ENCODE data around the gene SCLY. TPM values are rescaled to one million over a fixed set of nuclear protein-coding genes. Genes with fewer than 3 reads are reported as not detected.
A peak's percentile ranks its signal among the peaks of the same experiment; 100 is the strongest.

The SCLY gene
- polyA plus RNA-seq, 2 donors: 6.3 to 6.6 TPM

DNA sequence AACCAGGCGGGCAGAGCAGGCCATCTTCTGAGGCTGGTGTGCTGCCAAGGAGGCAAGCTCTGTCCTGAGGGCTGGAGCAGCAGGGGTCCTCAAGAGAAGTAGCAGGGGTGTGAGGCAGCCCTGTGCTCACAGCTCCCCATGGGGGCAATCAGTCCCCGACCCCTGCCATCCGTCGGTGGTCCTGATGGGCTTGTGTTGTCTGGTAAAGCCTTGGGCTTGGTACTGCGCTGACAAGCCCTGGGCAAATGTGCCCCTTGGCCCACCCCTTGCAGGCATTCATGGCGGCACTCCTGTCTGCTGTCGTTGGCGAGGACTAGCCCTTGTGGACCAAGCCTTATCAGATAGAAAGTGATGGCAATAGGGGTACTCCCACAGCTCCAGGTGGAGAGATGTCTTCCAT lies 22.6 kb upstream of the SCLY start:
- H3K9me3 ChIP-seq (ENCODE audit: control insufficient read depth in 2 of 2, insufficient read depth in 1 of 2, low read depth in 1 of 2, low read length in 1 of 2): no peaks in the 10 kb centered on the region
- no peak overlapping the region for H3K27ac ChIP-seq (ENCODE audit: low read depth in 2 of 2, low read length in 1 of 2)
- 96% methylated on average over 8 of the region's 8 CpGs for whole genome bisulfite sequencing, 2 donors
- no peaks in the 10 kb centered on the region for H3K27me3 ChIP-seq (ENCODE audit: control insufficient read depth in 1 of 2, insufficient read depth in 2 of 2, low read length in 2 of 2)
- no peak overlapping the region for H3K4me3 ChIP-seq (ENCODE audit: low read depth in 1 of 2, low read length in 2 of 2)
- peaks cover 7 to 26% of the 10 kb centered on the region in 2 donors for H3K36me3 ChIP-seq (ENCODE audit: control insufficient read depth in 2 of 2, insufficient read depth in 2 of 2, low read length in 1 of 2)
- peaks cover 0 to 10% of the 10 kb centered on the region in 2 donors for H3K4me1 ChIP-seq (ENCODE audit: control insufficient read depth in 2 of 2, insufficient read depth in 2 of 2, low read length in 1 of 2)

DNA sequence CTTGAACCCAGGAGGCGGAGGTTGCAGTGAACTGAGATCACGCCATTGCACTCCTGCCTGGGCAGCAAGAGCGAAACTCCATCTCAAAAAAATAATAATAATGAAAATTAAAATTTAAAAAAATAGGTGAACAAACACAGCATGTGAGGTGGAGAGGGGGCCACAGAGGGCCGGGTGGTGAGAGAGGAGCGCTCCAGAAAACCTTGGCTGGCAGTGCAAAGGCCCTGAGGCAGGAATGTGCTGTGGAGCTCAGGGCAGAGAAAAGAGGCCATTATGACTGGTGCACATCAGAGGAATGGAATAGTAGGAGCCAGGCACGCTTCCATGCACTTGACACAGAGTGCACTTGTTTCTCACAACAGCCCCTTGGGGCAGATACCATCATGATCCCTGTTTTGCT lies 21.6 kb upstream of the SCLY start:
- Histone ChIP-seq H3K4me1 (ENCODE audit: control insufficient read depth in 2 of 2, insufficient read depth in 2 of 2, low read length in 1 of 2) (peaks cover 0 to 6% of the 10 kb centered on the region in 2 donors), H3K27ac (ENCODE audit: low read depth in 2 of 2, low read length in 1 of 2) (no peak overlapping the region), H3K9me3 (ENCODE audit: control insufficient read depth in 2 of 2, insufficient read depth in 1 of 2, low read depth in 1 of 2, low read length in 1 of 2) (no peaks in the 10 kb centered on the region), H3K36me3 (ENCODE audit: control insufficient read depth in 2 of 2, insufficient read depth in 2 of 2, low read length in 1 of 2) (peaks cover 7 to 26% of the 10 kb centered on the region in 2 donors), H3K4me3 (ENCODE audit: low read depth in 1 of 2, low read length in 2 of 2) (no peak overlapping the region), H3K27me3 (ENCODE audit: control insufficient read depth in 1 of 2, insufficient read depth in 2 of 2, low read length in 2 of 2) (no peaks in the 10 kb centered on the region)
- 85 to 90% methylated on average over 6 of the region's 6 CpGs for WGBS, 2 donors

DNA sequence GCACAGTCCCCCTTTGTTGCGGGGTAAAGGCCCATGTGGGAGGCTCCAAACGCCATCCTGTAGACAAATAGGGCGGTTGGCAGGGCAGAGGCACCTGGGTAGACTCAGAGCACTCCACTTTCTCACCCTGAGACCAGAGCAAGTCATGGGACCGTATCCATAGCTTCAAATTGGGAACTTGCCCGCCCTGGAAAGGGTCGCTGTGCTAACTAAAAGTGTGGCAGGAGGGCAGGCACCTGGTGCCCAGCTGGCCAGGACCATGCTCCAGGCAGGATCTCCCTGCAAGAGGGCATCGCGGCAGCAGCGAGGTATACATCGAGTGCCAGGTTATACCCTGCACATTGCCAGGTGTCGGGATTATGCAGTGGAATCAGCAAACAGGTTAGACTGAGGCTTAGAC lies 20.8 kb upstream of the SCLY start:
- Histone ChIP-seq H3K9me3 (ENCODE audit: control insufficient read depth in 2 of 2, insufficient read depth in 1 of 2, low read depth in 1 of 2, low read length in 1 of 2) (no peaks in the 10 kb centered on the region), H3K4me3 (ENCODE audit: low read depth in 1 of 2, low read length in 2 of 2) (no peak overlapping the region), H3K27me3 (ENCODE audit: control insufficient read depth in 1 of 2, insufficient read depth in 2 of 2, low read length in 2 of 2) (no peaks in the 10 kb centered on the region), H3K27ac (ENCODE audit: low read depth in 2 of 2, low read length in 1 of 2) (no peak overlapping the region), H3K36me3 (ENCODE audit: control insufficient read depth in 2 of 2, insufficient read depth in 2 of 2, low read length in 1 of 2) (peaks cover 7 to 26% of the 10 kb centered on the region in 2 donors), H3K4me1 (ENCODE audit: control insufficient read depth in 2 of 2, insufficient read depth in 2 of 2, low read length in 1 of 2) (peaks cover 0 to 6% of the 10 kb centered on the region in 2 donors)
- WGBS, 2 donors: 94 to 95% methylated on average over 11 of the region's 11 CpGs

DNA sequence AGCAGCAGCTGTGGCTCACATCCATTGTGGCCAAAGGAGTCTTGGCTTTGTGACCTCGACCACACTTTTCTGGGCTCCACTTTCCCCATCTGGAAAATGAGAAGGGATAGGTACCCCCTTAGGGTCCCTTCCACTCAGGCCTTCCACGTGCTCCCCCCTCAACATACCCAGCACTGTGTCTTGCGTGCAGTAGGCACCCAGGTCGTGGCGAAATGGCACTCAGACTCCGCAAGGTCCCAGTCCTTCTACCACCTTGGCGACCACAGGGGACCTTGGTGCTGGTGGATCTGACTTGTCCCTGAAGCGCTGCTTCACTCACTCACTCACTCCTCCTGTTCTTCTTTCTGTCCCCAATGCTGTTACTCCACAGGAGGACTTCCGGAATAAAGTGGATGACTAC lies 19.9 kb upstream of the SCLY start:
- WGBS, 2 donors: 88 to 93% methylated on average over 9 of the region's 9 CpGs
- Histone ChIP-seq H3K9me3 (ENCODE audit: control insufficient read depth in 2 of 2, insufficient read depth in 1 of 2, low read depth in 1 of 2, low read length in 1 of 2) (no peaks in the 10 kb centered on the region), H3K4me3 (ENCODE audit: low read depth in 1 of 2, low read length in 2 of 2) (no peak overlapping the region), H3K27me3 (ENCODE audit: control insufficient read depth in 1 of 2, insufficient read depth in 2 of 2, low read length in 2 of 2) (no peaks in the 10 kb centered on the region), H3K4me1 (ENCODE audit: control insufficient read depth in 2 of 2, insufficient read depth in 2 of 2, low read length in 1 of 2) (peaks cover 0 to 6% of the 10 kb centered on the region in 2 donors), H3K27ac (ENCODE audit: low read depth in 2 of 2, low read length in 1 of 2) (no peak overlapping the region), H3K36me3 (ENCODE audit: control insufficient read depth in 2 of 2, insufficient read depth in 2 of 2, low read length in 1 of 2) (peaks cover 7 to 23% of the 10 kb centered on the region in 2 donors)

DNA sequence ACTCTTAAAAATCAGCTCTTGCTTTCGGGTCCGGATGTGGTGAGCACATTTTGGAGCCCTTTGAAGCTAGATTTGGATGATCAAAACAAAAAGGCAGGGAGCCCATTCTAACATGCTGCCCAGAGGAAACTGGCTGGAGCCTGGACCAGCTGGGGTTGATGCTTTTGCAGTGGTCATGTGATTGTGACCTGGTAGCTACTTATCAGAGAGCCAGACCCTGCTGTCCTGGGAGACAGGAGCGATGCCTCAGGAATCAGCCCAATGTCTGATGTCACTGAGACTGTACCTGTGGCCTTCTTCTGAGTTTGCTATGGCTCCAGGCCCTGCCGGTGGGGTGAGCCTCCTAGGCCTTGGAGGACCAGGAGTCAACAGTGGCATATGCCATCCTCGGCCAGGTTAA lies 18.7 kb upstream of the SCLY start:
- H3K9me3 ChIP-seq (ENCODE audit: control insufficient read depth in 2 of 2, insufficient read depth in 1 of 2, low read depth in 1 of 2, low read length in 1 of 2): no peaks in the 10 kb centered on the region

DNA sequence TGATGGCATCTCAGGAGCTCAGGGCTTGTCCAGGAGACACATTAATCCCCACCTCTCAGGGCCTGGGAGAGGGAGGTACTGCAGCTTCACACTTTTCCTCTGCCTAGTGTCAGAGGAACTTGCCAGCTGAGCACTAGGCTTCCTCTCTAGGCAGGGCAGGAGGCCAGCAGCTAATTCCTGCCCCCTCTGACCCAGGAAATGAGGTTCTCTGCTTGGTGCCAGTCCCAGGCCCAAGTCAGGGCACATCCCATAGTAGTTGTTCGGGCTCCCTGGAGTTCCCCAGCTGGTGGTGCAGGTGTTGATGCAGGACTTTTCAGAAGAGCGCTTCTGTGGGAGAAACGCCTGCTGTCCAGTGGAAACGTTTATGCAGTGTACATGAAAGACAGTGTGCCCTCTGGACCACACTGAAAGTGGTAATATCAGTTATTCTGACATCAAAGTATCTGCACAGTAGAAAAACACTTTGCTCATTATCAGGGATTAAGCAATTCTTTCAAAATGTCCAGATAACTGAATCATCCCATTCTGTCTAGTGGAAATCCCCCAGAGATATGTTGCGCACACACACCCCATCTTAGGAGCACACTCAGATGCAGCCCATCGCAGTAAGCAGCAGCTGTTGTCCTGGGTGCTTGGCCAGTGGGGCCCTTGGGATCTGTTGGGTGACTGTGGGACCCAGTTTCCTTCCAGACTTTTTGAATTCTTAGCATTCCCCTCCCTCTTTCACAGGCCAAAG lies 17.8 kb upstream of the SCLY start:
- 54 to 59% methylated on average over 6 of the region's 6 CpGs for WGBS, 2 donors
- peak overlapping the region in 1 of 2 donors; percentile 47 for H3K27ac ChIP-seq (ENCODE audit: low read depth in 2 of 2, low read length in 1 of 2)
- peaks cover 7 to 23% of the 10 kb centered on the region in 2 donors for H3K36me3 ChIP-seq (ENCODE audit: control insufficient read depth in 2 of 2, insufficient read depth in 2 of 2, low read length in 1 of 2)
- H3K4me1 ChIP-seq (ENCODE audit: control insufficient read depth in 2 of 2, insufficient read depth in 2 of 2, low read length in 1 of 2): peaks cover 0 to 6% of the 10 kb centered on the region in 2 donors
- no peaks in the 10 kb centered on the region for H3K9me3 ChIP-seq (ENCODE audit: control insufficient read depth in 2 of 2, insufficient read depth in 1 of 2, low read depth in 1 of 2, low read length in 1 of 2)
- no peaks in the 10 kb centered on the region for H3K27me3 ChIP-seq (ENCODE audit: control insufficient read depth in 1 of 2, insufficient read depth in 2 of 2, low read length in 2 of 2)
- no peak overlapping the region for H3K4me3 ChIP-seq (ENCODE audit: low read depth in 1 of 2, low read length in 2 of 2)

More for the DNA sequence above, 18.7 kb upstream of the SCLY start:
- Histone ChIP-seq H3K27me3 (ENCODE audit: control insufficient read depth in 1 of 2, insufficient read depth in 2 of 2, low read length in 2 of 2) (no peaks in the 10 kb centered on the region), H3K27ac (ENCODE audit: low read depth in 2 of 2, low read length in 1 of 2) (no peak overlapping the region), H3K4me3 (ENCODE audit: low read depth in 1 of 2, low read length in 2 of 2) (no peak overlapping the region), H3K4me1 (ENCODE audit: control insufficient read depth in 2 of 2, insufficient read depth in 2 of 2, low read length in 1 of 2) (peaks cover 0 to 6% of the 10 kb centered on the region in 2 donors), H3K36me3 (ENCODE audit: control insufficient read depth in 2 of 2, insufficient read depth in 2 of 2, low read length in 1 of 2) (peaks cover 7 to 26% of the 10 kb centered on the region in 2 donors)
- whole genome bisulfite sequencing, 2 donors: 87 to 88% methylated on average over 5 of the region's 5 CpGs

DNA sequence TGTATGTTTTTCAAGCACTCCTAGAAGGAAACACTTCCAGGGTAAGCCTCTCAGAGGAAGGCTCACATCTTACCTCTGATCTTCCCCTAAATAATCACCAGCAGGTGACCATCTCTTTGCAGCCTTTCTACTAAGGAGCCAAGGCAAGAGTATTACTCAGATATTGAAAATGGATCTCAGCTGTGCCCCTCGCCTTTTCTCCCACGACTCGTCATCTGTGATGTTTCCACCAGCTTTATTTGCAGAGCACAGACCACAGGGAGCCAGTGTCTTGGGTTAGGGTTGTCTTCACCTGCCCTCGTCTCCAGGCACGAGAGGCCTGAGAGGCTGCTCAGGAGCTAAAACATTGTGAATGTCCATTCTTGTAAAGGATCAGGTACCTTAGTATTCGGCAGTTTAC lies 16.9 kb upstream of the SCLY start:
- no peak overlapping the region for H3K27ac ChIP-seq (ENCODE audit: low read depth in 2 of 2, low read length in 1 of 2)
- H3K36me3 ChIP-seq (ENCODE audit: control insufficient read depth in 2 of 2, insufficient read depth in 2 of 2, low read length in 1 of 2): peaks cover 7 to 16% of the 10 kb centered on the region in 2 donors
- H3K9me3 ChIP-seq (ENCODE audit: control insufficient read depth in 2 of 2, insufficient read depth in 1 of 2, low read depth in 1 of 2, low read length in 1 of 2): no peaks in the 10 kb centered on the region
- 89 to 95% methylated on average over 6 of the region's 6 CpGs for WGBS, 2 donors
- H3K4me1 ChIP-seq (ENCODE audit: control insufficient read depth in 2 of 2, insufficient read depth in 2 of 2, low read length in 1 of 2): peaks cover 0 to 4% of the 10 kb centered on the region in 2 donors
- H3K4me3 ChIP-seq (ENCODE audit: low read depth in 1 of 2, low read length in 2 of 2): no peak overlapping the region
- no peaks in the 10 kb centered on the region for H3K27me3 ChIP-seq (ENCODE audit: control insufficient read depth in 1 of 2, insufficient read depth in 2 of 2, low read length in 2 of 2)

DNA sequence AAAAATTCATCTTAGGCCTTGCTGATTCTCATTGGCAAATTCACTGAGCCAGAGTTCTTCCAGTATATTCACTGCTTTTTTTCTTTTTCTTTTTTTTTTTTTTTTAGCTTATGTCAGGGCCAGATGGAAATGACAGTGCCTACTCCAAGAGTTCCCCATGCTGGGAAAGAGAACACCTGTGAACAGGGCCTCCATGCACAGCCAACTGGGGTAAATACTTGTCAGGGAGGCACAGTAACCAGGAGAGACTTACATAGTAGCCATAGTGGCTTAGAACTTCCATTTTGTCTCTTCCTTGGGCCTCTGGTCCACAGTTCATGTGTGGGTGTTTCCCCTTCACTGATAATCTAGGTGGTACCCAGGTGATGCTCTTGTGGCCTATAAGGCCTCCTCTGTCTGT lies 15.2 kb upstream of the SCLY start:
- peaks cover 0 to 4% of the 10 kb centered on the region in 2 donors for H3K4me1 ChIP-seq (ENCODE audit: control insufficient read depth in 2 of 2, insufficient read depth in 2 of 2, low read length in 1 of 2)
- H3K27ac ChIP-seq (ENCODE audit: low read depth in 2 of 2, low read length in 1 of 2): no peak overlapping the region
- H3K36me3 ChIP-seq (ENCODE audit: control insufficient read depth in 2 of 2, insufficient read depth in 2 of 2, low read length in 1 of 2): peaks cover 4 to 7% of the 10 kb centered on the region in 2 donors
- no peak overlapping the region for H3K4me3 ChIP-seq (ENCODE audit: low read depth in 1 of 2, low read length in 2 of 2)
- H3K9me3 ChIP-seq (ENCODE audit: control insufficient read depth in 2 of 2, insufficient read depth in 1 of 2, low read depth in 1 of 2, low read length in 1 of 2): no peaks in the 10 kb centered on the region
- no peaks in the 10 kb centered on the region for H3K27me3 ChIP-seq (ENCODE audit: control insufficient read depth in 1 of 2, insufficient read depth in 2 of 2, low read length in 2 of 2)

DNA sequence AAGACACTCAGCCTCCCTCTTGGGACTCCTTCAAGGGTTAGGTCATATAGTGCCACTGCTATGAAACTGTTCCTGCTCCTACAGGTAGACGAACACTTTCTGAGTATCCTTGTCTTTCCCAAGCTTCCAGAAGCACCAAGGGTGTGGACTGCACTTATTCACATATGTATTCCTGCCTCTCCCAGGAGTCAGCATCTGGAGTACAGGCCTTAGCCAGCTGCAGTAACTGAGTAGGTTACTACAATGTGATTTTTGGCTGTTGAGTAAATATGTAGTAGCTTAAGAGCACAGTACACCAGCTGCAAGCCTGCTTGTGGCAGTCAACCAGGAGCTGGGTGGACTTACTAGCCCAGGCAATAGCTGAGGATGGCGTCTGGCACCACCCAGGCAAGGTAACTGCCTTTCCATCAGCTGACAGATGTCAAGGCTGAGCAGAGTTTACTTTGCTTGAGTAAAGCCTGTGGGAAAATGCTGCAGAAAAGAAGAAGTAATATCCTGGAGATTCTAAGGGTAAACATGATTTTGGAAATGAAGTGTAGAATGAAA lies 14.0 kb upstream of the SCLY start:
- no peak overlapping the region for H3K4me3 ChIP-seq (ENCODE audit: low read depth in 1 of 2, low read length in 2 of 2)
- WGBS, 2 donors: 84% methylated on average over 2 of the region's 2 CpGs
- H3K4me1 ChIP-seq (ENCODE audit: control insufficient read depth in 2 of 2, insufficient read depth in 2 of 2, low read length in 1 of 2): peaks cover 0 to 4% of the 10 kb centered on the region in 2 donors

More for the DNA sequence above, 14.0 kb upstream of the SCLY start:
- Histone ChIP-seq H3K9me3 (ENCODE audit: control insufficient read depth in 2 of 2, insufficient read depth in 1 of 2, low read depth in 1 of 2, low read length in 1 of 2) (no peaks in the 10 kb centered on the region), H3K27me3 (ENCODE audit: control insufficient read depth in 1 of 2, insufficient read depth in 2 of 2, low read length in 2 of 2) (no peaks in the 10 kb centered on the region), H3K27ac (ENCODE audit: low read depth in 2 of 2, low read length in 1 of 2) (no peak overlapping the region), H3K36me3 (ENCODE audit: control insufficient read depth in 2 of 2, insufficient read depth in 2 of 2, low read length in 1 of 2) (peaks cover 3% of the 10 kb centered on the region in 2 donors)

Measured in esophagus (tissue), 2 donors.